HCT116 (cell line): ENCODE results near the gene IL11. TPM values are rescaled to one million over a fixed set of nuclear protein-coding genes. Genes with fewer than 3 reads are reported as not detected.
"Not testable (repeated sequence)": the region's sequence is repeated elsewhere in the genome, so short reads cannot be mapped to it uniquely, and the experiment has no call there.

ENCODE experiments used
- ATAC-seq: fragments of 200-7000 bp; cut with Tn5 transposase; 2 replicates; pipeline ENCODE4 v1.9.1; 2020; ENCODE audit warnings: mild to moderate bottlenecking, moderate library complexity
- BruUV-seq: library from RNA; stranded (reverse); fragments of 400-500 nt; replicated peaks from 2 replicates; lab custom pipeline; 2021; lab: Mats Ljungman, UMichigan
- CTCF ChIA-PET: fragments of 300-600 bp; sonication (Branson Sonifier 250); formaldehyde crosslinking; loops from one replicate; lab custom pipeline; 2021; ENCODE audit warnings: antibody characterized with exemption; lab: Charles Lee
- POLR2A ChIA-PET: fragments of 300-600, 350-600 bp; sonication (Branson Sonifier 250); formaldehyde crosslinking; loops from one replicate; lab custom pipeline; 2021; ENCODE audit warnings: antibody characterized with exemption; lab: Charles Lee
- RAD21 ChIA-PET, 2 experiments: fragments of 300-600 bp; sonication (Branson Sonifier 250); formaldehyde crosslinking; loops; one replicate each; lab custom pipeline; 2023; ENCODE audit warnings: low total read pairs in 2 of 2; ENCODE audit not compliant: uncharacterized antibody in 2 of 2, unreplicated experiment in 2 of 2, low non-redundant PET in 1 of 2; lab: Charles Lee
- DNase-seq: peaks from one replicate; pipeline ENCODE4 v3.0.0-alpha.2; 2010; ENCODE audit warnings: low read depth, low spot score
- H2AFZ ChIP-seq: fragments of 200-600 bp; shearing (Covaris generic), sonication (generic); 2 replicates; pipeline ENCODE4 v1.6.1; 2017; ENCODE audit warnings: low read depth, mixed run types, mixed read lengths, antibody characterized with exemption, low read length; ENCODE audit not compliant: poor library complexity, severe bottlenecking
- H3K27ac ChIP-seq: 2 replicates; pipeline ENCODE4 v1.5.1; 2012; ENCODE audit warnings: low read depth, low read length
- H3K27me3 ChIP-seq: fragments of 200-600 bp; sonication (generic); 2 replicates; pipeline ENCODE4 v1.6.1; 2016; ENCODE audit warnings: mixed run types, low read length, mixed read lengths; ENCODE audit not compliant: insufficient read depth
- H3K36me3 ChIP-seq, 2 experiments: fragments of 200-500 bp in 1 of 2; fragments of 200-600 bp in 1 of 2; sonication (Bioruptor generic) in 1 of 2; sonication (generic) in 1 of 2; 2 replicates each; pipeline versions ENCODE4 v1.5.1 to v1.6.1; 2014 to 2016; ENCODE audit warnings: low read length in 2 of 2, inconsistent platforms in 1 of 2, mixed read lengths in 1 of 2, mixed run types in 1 of 2; ENCODE audit not compliant: insufficient read depth in 2 of 2, control insufficient read depth in 1 of 2
- H3K4me1 ChIP-seq, 2 experiments: fragments of 200-600 bp in 1 of 2; sonication (generic) in 1 of 2; 2 replicates each; pipeline versions ENCODE4 v1.5.1 to v1.6.1; 2012 to 2017; ENCODE audit warnings: low read length in 2 of 2, inconsistent platforms in 1 of 2, mild to moderate bottlenecking in 1 of 2, mixed read lengths in 1 of 2, mixed run types in 1 of 2, moderate library complexity in 1 of 2; ENCODE audit not compliant: insufficient read depth in 2 of 2, control insufficient read depth in 1 of 2
- H3K4me2 ChIP-seq: fragments of 200-600 bp; sonication (generic); 2 replicates; pipeline ENCODE4 v1.6.1; 2017; ENCODE audit warnings: mixed run types, low read length, mixed read lengths
- H3K4me3 ChIP-seq, 2 experiments: fragments of 200-600 bp in 1 of 2; sonication (generic) in 1 of 2; replicated peaks in 1 of 2; 2 replicates each; pipeline ENCODE4 v1.5.1; 2011 to 2016; ENCODE audit warnings: low read length in 2 of 2, control low read depth in 1 of 2, low read depth in 1 of 2, mild to moderate bottlenecking in 1 of 2, mixed read lengths in 1 of 2, mixed run types in 1 of 2
- H3K79me2 ChIP-seq: fragments of 200-600 bp; sonication (generic); 2 replicates; pipeline ENCODE4 v1.6.1; 2017; ENCODE audit warnings: mild to moderate bottlenecking, mixed run types, low read length, moderate library complexity, mixed read lengths; ENCODE audit not compliant: insufficient read depth
- H3K9ac ChIP-seq: fragments of 200-600 bp; sonication (generic); 2 replicates; pipeline ENCODE4 v1.6.1; 2016; ENCODE audit warnings: low read length, mixed read lengths
- H3K9me2 ChIP-seq: fragments of 200-600 bp; sonication (generic), shearing (Covaris generic); 2 replicates; pipeline ENCODE4 v1.6.1; 2017; ENCODE audit warnings: mixed run types, mild to moderate bottlenecking, moderate library complexity; ENCODE audit not compliant: insufficient read depth
- H3K9me3 ChIP-seq, 2 experiments: fragments of 200-500 bp in 1 of 2; fragments of 200-600 bp in 1 of 2; sonication (Bioruptor generic) in 1 of 2; sonication (generic) in 1 of 2; 2 replicates each; pipeline ENCODE4 v1.6.1; 2014 to 2017; ENCODE audit warnings: low read length in 2 of 2, mixed read lengths in 2 of 2, inconsistent platforms in 1 of 2, low read depth in 1 of 2, mild to moderate bottlenecking in 1 of 2, mixed run types in 1 of 2, moderate library complexity in 1 of 2; ENCODE audit not compliant: control insufficient read depth in 1 of 2, insufficient read depth in 1 of 2
- H4K20me1 ChIP-seq: fragments of 200-600 bp; sonication (generic), shearing (Covaris generic); 2 replicates; pipeline ENCODE4 v1.6.1; 2017; ENCODE audit warnings: mixed run types, mild to moderate bottlenecking, moderate library complexity; ENCODE audit not compliant: insufficient read depth
- ATF3 ChIP-seq: IDR thresholded peaks from 2 replicates; pipeline ENCODE4 v1.6.1; 2012
- CBX3 ChIP-seq: IDR thresholded peaks from 2 replicates; pipeline ENCODE4 v1.6.1; 2012; ENCODE audit warnings: low read depth
- ELF1 ChIP-seq: IDR thresholded peaks from 2 replicates; pipeline ENCODE4 v1.6.1; 2012; ENCODE audit warnings: low read depth, borderline replicate concordance
- EZH2 ChIP-seq: fragments of 200-600 bp; sonication (generic); IDR thresholded peaks from 2 replicates; pipeline ENCODE4 v1.6.1; 2017; ENCODE audit warnings: antibody characterized with exemption, mixed run types
- FOSL1 ChIP-seq: IDR thresholded peaks from 2 replicates; pipeline ENCODE4 v1.6.1; 2012; ENCODE audit warnings: low read depth
- MAX ChIP-seq: IDR thresholded peaks from 2 replicates; pipeline ENCODE4 v1.6.1; 2012
- RAD21 ChIP-seq: IDR thresholded peaks from 2 replicates; pipeline ENCODE4 v1.6.1; 2012; ENCODE audit warnings: low read depth, mild to moderate bottlenecking
- REST ChIP-seq: IDR thresholded peaks from 2 replicates; pipeline ENCODE4 v1.6.1; 2012; ENCODE audit warnings: low read depth
- YY1 ChIP-seq: IDR thresholded peaks from 2 replicates; pipeline ENCODE4 v1.6.1; 2011; ENCODE audit warnings: low read length, low read depth, moderate library complexity, mild to moderate bottlenecking; ENCODE audit not compliant: insufficient replicate concordance; ENCODE audit errors: extremely low read depth
- intact Hi-C: fragments of 100-400 bp; cut with micrococcal nuclease; formaldehyde crosslinking; loops from 2 replicates; pipeline ENCODE4 v1.10.0; 2022
- total RNA-seq: library from RNA; stranded (reverse); gene quantifications from one replicate; pipeline ENCODE4 v1.2.1, GENCODE V29; 2021; ENCODE audit not compliant: unreplicated experiment

IL11 gene
- total RNA-seq, 1 experiment from 2014 or later: 2.8 TPM

- Histone ChIP-seq H3K9ac (no peak overlapping the region), H3K36me3 (peaks cover 41 to 54% of the 10 kb centered on the region in 2 experiments), H3K27ac (peak overlapping the region; percentile 26; the same call in 1 of the 2 replicates), H4K20me1 (peaks cover 23% of the 10 kb centered on the region; the same call in 1 of the 2 replicates), H3K4me2 (no peak overlapping the region), H3K27me3 (no peaks in the 10 kb centered on the region), H3K79me2 (peaks cover 54% of the 10 kb centered on the region), H3K9me3 (no peaks in the 10 kb centered on the region), H3K9me2 (no peaks in the 10 kb centered on the region), H2AFZ (no peak overlapping the region), H3K4me3 (no peak overlapping the region), H3K4me1 (peaks cover 7 to 15% of the 10 kb centered on the region in 2 experiments)
- ATAC-seq: no peak
- CTCF ChIA-PET: no interaction called here
- RAD21 ChIA-PET: no interaction called here
- no peak for DNase-seq
- intact Hi-C loops: no loop called here
- no TSS peak for BruUV-seq
- POLR2A ChIA-PET: interaction anchor here (0.8 to 1.5 kb wide), 2 partner anchors 9 to 12 kb away, joined by 3 to 5 read pairs; no protein-coding TSS in a partner anchor
- TF ChIP-seq MAX: no peak
- TF ChIP-seq RAD21: no peak
- no peak for TF ChIP-seq ELF1
- TF ChIP-seq ATF3: no peak
- no peak for TF ChIP-seq YY1
- TF ChIP-seq REST: no peak
- TF ChIP-seq CBX3: no peak
- no peak for TF ChIP-seq EZH2
- TF ChIP-seq FOSL1: no peak
Measured at GRCh38 chr19:55402509-55402908, 32.2 kb upstream of the IL11 start.

- RAD21 ChIA-PET, ATAC-seq, CTCF ChIA-PET, H3K4me3 ChIP-seq, H3K9me2 ChIP-seq, intact Hi-C loops, H2AFZ ChIP-seq, H3K27ac ChIP-seq, H3K9me3 ChIP-seq, H3K4me2 ChIP-seq, BruUV-seq, H3K9ac ChIP-seq, H3K27me3 ChIP-seq, DNase-seq: not testable (repeated sequence)
- Histone ChIP-seq H4K20me1 (peaks cover 23% of the 10 kb centered on the region; the same call in 1 of the 2 replicates), H3K79me2 (peaks cover 43% of the 10 kb centered on the region), H3K36me3 (peaks cover 41 to 49% of the 10 kb centered on the region in 2 experiments), H3K4me1 (peaks cover 6 to 11% of the 10 kb centered on the region in 2 experiments)
- POLR2A ChIA-PET: interaction anchor here (0.5 kb wide), 1 partner anchor 242 kb away, joined by 4 read pairs; no protein-coding TSS in a partner anchor
Measured at GRCh38 chr19:55401390-55401789, 31.1 kb upstream of the IL11 start.
